NB4 (cell line): ENCODE results near the gene GAS6.

Source experiments
- MYC ChIP-seq: IDR thresholded peaks from 2 replicates; pipeline ENCODE4 v1.6.1; 2011; ENCODE audit warnings: low read depth, low read length
- POLR2A ChIP-seq: IDR thresholded peaks from 2 replicates; pipeline ENCODE4 v1.6.1; 2011; ENCODE audit warnings: mild to moderate bottlenecking; ENCODE audit not compliant: insufficient read length; ENCODE audit errors: extremely low read depth
- TF ChIP-seq, protein P1 (sequence below): IDR thresholded peaks from one replicate; pipeline ENCODE4 v1.5.1; 2012; ENCODE audit warnings: low read depth, low read length
- TF ChIP-seq, protein P2 (sequence below): IDR thresholded peaks from 2 replicates; pipeline ENCODE4 v1.6.1; 2011; ENCODE audit warnings: low read depth, low read length

DNA sequence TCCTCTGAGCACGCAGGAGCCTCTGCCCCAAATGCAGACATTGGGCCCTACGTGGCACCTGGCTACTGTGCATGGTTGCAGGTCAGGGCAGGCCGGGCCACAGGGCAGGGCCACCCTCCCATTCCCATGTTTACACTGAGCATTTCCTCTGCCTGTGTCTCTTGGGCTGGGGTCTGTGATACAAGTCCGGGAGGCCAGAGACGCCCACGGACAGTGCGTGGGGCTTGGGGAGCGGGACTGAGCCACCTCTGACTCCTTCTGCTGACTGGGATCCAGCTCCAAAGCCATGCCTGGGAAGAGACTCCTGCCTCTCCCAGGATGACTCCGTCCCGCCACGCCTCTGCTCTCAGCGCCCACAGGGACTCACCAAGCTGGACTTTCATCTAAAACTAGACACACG is 18.8 kb downstream of the GAS6 start:
- TF ChIP-seq, protein P1, sequence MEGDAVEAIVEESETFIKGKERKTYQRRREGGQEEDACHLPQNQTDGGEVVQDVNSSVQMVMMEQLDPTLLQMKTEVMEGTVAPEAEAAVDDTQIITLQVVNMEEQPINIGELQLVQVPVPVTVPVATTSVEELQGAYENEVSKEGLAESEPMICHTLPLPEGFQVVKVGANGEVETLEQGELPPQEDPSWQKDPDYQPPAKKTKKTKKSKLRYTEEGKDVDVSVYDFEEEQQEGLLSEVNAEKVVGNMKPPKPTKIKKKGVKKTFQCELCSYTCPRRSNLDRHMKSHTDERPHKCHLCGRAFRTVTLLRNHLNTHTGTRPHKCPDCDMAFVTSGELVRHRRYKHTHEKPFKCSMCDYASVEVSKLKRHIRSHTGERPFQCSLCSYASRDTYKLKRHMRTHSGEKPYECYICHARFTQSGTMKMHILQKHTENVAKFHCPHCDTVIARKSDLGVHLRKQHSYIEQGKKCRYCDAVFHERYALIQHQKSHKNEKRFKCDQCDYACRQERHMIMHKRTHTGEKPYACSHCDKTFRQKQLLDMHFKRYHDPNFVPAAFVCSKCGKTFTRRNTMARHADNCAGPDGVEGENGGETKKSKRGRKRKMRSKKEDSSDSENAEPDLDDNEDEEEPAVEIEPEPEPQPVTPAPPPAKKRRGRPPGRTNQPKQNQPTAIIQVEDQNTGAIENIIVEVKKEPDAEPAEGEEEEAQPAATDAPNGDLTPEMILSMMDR = no peak
- TF ChIP-seq POLR2A (no peak), MYC (no peak)
- TF ChIP-seq, protein P2, sequence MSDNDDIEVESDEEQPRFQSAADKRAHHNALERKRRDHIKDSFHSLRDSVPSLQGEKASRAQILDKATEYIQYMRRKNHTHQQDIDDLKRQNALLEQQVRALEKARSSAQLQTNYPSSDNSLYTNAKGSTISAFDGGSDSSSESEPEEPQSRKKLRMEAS = no peak
